Ecto neural progenitor cell (in vitro differentiated cells): ENCODE results near the gene ARHGEF28.

ENCODE experiments used
- DNase-seq: peaks from one replicate; pipeline ENCODE4 v3.0.0-alpha.2; 2018; ENCODE audit warnings: low spot score

The ARHGEF28 gene

DNA sequence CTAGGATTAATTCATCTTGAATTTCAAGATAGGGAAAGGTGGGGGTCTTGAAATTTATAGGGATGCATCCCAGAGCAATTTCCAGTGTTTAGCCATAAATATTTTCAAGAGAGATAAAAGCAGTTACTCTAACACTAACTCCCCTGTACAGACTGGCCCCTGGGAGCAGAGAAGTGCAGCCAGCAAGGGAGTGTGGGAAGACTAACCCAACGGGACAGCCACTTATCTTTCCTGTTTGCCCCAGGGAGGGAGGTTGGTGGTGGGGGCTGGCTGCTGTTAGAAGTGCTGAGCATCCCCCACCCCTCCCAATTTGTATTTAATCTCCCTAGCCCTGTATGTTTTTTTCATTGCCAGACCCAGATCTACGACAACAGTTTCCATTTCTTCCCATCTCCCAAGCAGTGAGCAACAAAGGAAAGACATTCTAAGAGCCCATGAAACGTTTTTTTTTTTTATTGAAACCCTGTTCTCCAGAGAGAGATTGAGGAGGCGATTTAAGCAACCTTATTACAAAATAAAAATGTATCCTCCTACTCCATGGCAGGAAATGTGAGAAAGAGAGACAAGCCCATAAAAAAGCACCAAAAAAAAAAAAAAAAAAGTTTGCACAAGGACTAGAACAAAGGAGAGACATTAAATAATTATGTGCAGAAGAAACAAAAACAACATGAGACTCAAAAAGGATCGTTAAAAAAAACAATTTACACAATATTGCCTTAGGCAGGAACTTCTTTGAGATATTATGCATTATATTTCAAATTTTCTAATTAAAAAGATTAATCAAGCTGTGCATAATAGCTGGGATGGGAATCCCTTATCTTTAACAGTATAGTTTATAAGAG lies 343.4 kb downstream of the ARHGEF28 start:
- DNase-seq = no peak

DNA sequence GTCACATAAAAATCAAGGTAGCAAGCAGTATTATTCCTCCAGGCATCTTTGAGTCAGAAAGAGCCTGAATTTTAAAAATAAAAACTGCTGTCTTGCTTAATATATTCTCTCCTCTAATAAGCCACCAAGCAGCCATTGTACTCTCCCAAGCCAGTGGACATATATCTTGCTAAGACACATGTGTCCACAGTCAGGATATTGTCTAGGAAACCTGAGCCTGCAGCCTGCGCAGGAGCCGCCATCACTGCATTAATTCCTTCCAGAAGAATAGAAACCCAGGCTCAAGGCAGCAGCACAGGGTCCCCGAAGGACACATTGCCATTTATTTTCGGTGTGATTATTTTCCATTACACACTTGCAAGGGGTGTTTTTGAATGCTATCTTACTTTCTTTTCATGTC lies 345.3 kb downstream of the ARHGEF28 start:
- DNase-seq = no peak

DNA sequence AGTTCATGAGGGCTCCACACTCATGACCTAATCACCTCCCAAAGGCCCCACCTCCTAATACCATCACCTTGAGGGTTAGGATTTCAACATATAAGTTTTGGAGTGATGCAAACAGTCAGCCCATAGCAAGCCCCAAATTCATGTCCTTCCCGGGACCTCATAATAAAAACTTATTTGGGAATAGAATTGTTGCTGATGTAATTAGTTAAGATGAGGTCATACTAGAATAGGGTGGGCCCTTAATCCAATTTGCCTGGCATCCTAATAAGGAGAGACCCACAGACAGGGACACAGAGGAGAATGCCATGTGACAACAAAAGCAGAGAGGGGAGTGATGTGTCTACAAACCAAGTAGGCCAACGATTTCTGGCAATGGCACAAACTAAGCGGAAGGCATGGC lies 347.1 kb downstream of the ARHGEF28 start:
- no peak for DNase-seq

DNA sequence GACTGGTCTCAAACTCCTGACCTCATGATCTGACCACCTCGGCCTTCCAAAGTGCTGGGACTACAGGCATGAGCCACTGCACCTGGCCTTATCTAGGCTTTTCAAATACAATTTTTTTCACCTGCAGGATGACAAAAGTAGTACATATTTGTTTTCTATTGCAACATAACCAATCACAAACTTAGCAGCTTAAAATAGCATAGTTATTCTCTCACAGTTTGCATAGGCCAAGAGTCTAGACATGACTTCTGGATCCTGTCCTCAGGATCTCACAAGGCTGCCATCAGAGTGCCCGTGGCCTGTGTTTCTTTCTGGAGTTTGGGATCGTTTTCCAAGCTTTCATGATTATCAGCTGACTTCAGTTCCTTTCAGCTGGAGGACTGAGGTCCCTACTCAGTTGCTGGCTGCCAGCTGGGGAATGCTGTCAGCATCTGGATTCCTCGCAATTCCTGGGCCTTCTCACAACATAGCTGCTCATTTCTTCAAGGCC lies 348.9 kb downstream of the ARHGEF28 start:
- no peak for DNase-seq

DNA sequence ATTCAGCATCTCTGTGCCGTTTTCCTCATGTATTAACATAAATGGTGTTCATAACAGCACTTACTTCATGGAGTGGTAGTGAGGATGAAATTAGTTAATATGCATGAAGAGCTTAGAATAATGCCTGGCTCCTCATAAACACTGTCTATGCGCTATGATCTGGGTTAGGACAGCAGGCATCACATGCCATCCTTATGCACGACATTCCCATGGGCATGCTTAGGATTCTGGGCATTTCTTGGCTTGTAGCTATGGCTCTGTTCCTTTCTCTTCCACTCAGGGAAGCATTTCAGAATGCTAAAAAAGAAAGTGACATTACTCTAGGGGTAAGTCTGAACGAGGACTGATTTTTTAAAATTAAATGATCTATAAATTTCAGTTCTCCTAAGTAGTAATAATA lies 349.8 kb downstream of the ARHGEF28 start:
- no peak for DNase-seq

DNA sequence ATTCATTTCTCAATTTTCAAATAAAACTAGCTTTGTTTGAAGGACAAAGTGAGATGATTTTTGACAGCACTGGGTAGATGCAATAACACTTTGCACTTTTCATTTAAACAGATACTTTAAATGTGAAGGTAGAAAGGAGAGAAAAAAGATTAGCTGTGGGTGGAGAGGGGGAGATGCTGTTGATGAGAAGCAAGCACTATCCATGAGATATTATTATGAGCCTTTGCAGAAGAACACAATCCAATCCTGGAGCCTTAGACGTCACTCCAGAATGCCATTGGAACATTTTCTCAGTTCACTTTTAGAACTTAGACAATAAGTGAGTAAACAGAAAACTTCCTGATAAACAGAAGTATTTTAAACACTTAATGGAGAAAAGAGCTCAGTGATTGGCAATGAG lies 351.1 kb downstream of the ARHGEF28 start:
- no peak for DNase-seq

DNA sequence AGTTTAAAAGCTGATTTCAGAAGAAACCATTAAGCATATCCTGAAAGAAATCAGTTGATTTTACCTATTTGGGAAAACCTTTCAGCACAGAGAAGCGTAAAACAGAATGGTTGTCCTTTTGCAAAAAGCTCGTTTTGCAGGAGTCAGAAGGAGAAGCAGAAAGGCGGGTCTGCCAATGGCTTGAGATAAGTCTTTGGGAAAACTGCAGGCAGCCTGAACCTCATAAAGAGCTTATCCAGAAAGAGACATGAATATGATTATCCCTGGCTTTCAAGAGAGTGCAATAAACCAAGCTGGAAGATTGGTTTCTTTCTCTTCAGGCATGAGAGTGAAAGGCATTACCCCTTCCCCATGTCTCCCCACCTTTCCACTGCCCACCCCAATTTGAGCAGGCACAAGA lies 353.3 kb downstream of the ARHGEF28 start:
- no peak for DNase-seq

DNA sequence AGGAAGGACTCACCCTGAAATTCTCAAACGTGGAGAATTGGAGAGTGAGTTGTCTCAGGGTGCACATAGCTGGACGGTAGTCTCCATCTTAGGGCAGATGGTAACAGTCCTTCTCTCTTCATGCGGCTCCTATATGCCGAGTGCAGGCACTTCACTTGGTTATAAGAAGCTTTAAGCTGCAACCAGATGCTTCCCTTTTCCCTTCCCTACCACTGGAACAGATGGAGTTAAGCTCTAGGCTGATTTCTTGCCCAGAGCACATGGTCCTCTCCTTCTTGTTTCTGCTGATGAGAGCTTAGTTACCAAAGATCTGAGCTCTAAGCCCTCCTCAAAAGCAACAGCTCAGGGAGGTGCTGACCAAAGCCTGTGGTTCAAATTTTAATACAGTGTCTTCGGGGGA lies 355.7 kb downstream of the ARHGEF28 start:
- no peak for DNase-seq

DNA sequence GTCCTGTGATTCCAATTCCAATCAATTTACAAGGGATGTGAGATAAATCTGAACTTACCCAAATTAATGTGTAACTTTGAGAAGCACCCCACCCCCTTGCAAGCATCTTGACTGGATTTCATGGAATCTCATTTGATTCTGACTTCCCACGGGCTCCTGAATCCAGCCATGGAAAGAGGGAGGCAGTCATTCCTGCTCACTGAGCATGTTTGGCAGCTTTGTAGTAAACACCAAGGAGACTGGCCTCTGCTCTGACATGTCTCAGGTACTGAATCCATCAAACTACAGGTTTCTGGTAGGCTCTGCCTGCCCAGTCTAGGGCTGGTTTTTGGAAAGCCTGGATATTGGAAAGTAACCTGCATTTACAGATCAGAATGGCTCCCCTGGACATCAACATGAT lies 357.6 kb downstream of the ARHGEF28 start:
- DNase-seq = no peak

DNA sequence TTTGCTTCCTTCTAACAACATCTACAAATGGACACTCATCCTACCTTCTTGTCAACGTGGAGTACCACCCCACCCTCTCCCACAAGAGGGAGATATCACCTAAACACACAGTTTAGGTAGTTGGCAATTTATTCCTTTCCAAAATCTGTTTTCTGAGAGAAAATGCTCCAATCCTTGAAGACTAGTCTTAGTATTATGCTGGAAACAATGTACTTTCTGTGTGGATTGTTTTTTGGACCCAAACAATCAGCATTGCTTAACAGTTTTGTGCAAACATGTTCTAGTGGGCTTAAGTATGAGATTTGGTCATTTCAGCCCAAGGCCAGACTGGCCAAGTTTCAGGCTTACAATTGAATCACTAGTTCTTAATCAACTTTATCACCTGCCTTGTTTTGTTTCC lies 359.1 kb downstream of the ARHGEF28 start:
- DNase-seq = no peak

DNA sequence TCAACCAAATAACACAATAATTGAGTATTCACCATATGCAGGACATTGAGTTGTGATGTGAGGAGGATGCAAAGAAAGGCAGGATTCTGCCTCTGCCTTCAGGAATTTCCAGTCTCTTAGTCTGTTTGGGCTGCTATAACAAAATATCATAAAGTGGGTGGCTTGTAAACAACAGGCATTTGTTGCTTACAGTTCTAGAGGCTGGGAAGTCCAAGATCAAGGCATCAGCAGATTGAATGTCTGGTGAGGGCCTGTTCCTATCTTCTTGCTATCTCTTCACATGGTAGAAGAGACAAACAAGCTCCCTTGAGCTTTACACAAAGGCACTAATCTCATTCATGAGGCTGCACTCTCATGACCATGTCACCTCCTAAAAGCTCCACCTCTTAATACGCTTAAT lies 360.7 kb downstream of the ARHGEF28 start:
- no peak for DNase-seq

DNA sequence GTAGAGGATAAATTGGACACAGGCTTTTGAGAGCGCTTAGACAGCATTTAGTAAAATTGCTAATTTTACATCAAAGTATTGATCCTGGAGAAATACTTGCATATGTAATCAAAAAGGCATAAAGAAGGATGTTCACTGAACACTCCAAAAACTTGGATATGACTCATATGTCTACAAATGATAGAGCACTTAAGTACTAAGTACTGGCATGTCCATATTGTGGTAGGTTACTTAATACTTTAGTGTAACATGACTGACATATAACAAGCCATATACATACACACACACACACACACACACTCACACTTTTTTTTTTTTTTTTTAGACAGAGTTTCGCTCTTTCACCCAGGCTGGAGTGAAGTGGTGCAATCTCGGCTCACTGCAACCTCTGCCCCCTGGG lies 361.9 kb downstream of the ARHGEF28 start:
- no peak for DNase-seq

DNA sequence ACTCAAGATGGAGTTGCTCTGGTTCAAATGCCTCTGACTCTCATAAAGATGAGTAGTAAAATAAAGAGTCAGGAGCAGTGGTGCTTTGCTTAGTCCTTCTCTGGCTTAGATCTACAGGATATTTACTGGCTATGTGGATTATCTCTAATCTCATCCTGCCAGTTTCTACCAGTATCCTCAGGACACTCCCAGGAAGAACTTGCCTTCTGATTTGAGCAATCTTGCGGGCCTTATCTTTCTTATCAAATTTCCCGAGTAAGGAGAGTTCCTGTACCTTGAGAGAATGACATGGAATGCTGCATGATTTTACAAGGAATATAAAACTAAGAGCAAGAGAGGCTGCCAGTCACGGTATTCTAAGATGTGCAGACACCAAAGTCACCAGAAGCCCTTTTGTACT lies 364.0 kb downstream of the ARHGEF28 start:
- DNase-seq = no peak
